AG09309 (cell line): ENCODE measurements around the gene PI4KB.
A peak's percentile ranks its signal among the peaks of the same experiment; 100 is the strongest.

Experiments used
- DNase-seq: peaks from one replicate; pipeline ENCODE4 v3.0.0-alpha.2; 2010; ENCODE audit warnings: low read depth
- H3K4me3 ChIP-seq: 2 replicates; pipeline ENCODE4 v1.5.1; 2011; ENCODE audit warnings: mild to moderate bottlenecking, low read depth, low read length, moderate library complexity; ENCODE audit not compliant: control insufficient read depth
- CTCF ChIP-seq: IDR thresholded peaks from 2 replicates; pipeline ENCODE4 v1.5.1; 2011; ENCODE audit warnings: mild to moderate bottlenecking, low read depth, low read length, inconsistent platforms; ENCODE audit not compliant: insufficient read depth, control insufficient read depth; ENCODE audit errors: missing control alignments

The PI4KB gene

GRCh38 chr1:151344291-151344690 is 17.1 kb upstream of the PI4KB start:
- no peak for TF ChIP-seq CTCF
- H3K4me3 ChIP-seq: no peak overlapping the region
- DNase-seq: no peak

GRCh38 chr1:151343587-151343986 is 16.4 kb upstream of the PI4KB start:
- DNase-seq: no peak
- H3K4me3 ChIP-seq: no peak overlapping the region
- no peak for TF ChIP-seq CTCF

GRCh38 chr1:151342569-151342968 is 15.4 kb upstream of the PI4KB start:
- no peak overlapping the region for H3K4me3 ChIP-seq
- no peak for DNase-seq
- TF ChIP-seq CTCF: no peak

- DNase-seq: no peak
- H3K4me3 ChIP-seq: no peak overlapping the region
- no peak for TF ChIP-seq CTCF
Measured at GRCh38 chr1:151342021-151342420, 14.8 kb upstream of the PI4KB start.

GRCh38 chr1:151340870-151341754 is 13.9 kb upstream of the PI4KB start:
- DNase-seq: peak; percentile 52
- peak; percentile 58 for TF ChIP-seq CTCF
- H3K4me3 ChIP-seq: no peak overlapping the region

- no peak overlapping the region for H3K4me3 ChIP-seq
- DNase-seq: no peak
- no peak for TF ChIP-seq CTCF
Measured at GRCh38 chr1:151336556-151336955, 9.3 kb upstream of the PI4KB start.
